Subcutaneous adipose tissue (tissue), 4 donors: ENCODE data around the gene CASKIN1. TPM values are rescaled to one million over a fixed set of nuclear protein-coding genes. Genes with fewer than 3 reads are reported as not detected.

Source experiments
- CTCF ChIP-seq: fragments of 450-650 bp; IDR thresholded peaks from one replicate; pipeline ENCODE4 v1.5.1; 2016; ENCODE audit warnings: low read depth, mild to moderate bottlenecking, control low read depth, antibody characterized with exemption, moderate library complexity
- total RNA-seq, 4 donors: library from RNA; depleted of rRNA; stranded (reverse); fragments of >200 nt; gene quantifications; one replicate each; pipeline ENCODE4 v1.1.0, GENCODE V29; 2016

The CASKIN1 gene
- total RNA-seq, 4 donors from 2014 or later: not detected

GRCh38 chr16:2230376-2230775 lies 34.0 kb upstream of the CASKIN1 start:
- TF ChIP-seq CTCF: no peak

- TF ChIP-seq CTCF: no peak
Measured at GRCh38 chr16:2229632-2230250, 33.3 kb upstream of the CASKIN1 start.

DNA sequence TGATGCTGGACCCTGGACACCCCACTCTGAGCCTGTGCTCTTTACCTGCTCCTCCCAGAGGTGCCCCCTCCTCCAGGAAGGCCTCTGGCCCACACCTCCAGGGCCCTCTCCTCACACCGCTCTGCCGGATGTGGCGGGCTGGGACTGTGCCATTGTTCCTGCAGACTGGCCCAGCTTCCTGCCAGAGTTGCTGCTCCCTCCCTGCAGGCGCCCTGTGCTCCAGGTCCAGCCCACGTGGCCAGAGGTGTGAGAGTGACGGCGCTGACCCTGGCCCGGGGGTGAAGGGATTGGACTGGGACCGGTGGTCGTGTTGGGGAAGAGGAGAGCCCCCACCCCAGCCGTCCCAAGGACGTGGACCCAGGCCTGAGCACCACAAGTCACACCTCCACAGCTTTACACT lies 32.7 kb upstream of the CASKIN1 start:
- TF ChIP-seq CTCF: no peak

DNA sequence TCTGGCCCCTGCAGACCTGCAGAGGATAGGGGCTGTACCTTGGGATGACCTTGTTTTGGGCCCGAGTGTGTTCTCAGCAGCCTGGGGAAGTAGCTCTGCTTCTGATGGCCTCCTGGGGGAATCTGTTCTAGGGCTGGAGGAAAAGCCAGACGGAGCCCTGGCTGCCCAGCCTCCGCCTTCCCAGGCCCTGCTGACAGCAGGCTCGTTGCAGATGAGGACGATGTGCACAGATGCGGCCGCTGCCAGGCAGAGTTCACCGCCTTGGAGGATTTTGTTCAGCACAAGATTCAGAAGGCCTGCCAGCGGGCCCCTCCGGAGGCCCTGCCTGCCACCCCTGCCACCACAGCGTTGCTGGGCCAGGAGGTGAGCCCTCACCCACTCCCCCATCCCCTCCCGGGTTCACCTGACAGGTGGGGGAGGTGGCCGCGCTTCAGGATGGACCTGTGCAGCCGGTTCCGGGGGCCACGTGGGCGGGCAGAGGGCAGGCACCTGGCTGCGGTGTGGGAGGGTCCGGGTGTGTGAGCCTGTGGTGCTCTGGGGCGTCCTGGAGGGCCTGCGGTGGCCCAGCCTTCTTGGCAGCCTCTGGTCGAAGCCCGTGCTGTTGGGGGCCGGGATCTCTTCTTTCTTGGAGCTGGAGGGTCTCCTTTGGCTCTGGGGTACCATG lies 31.9 kb upstream of the CASKIN1 start:
- TF ChIP-seq CTCF: no peak

DNA sequence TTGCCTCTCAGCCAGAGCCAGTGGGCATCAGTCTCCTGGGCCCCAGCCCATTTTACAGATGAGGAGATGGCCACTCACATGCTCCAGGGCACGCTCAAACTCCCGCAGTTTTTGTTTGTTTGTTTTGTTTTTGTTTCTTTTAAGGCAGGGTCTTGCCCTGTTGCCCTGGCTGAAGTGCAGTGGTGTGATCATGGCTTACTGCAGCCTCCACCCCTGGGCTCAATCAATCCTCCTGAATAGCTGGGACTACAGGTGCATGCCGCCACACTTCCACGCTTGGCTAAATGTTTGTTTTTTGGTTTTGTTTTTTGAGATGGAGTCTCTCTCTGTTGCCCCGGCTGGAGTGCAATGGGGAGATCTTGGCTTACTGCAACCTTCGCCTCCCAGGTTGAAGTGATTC lies 30.5 kb upstream of the CASKIN1 start:
- TF ChIP-seq CTCF: no peak

DNA sequence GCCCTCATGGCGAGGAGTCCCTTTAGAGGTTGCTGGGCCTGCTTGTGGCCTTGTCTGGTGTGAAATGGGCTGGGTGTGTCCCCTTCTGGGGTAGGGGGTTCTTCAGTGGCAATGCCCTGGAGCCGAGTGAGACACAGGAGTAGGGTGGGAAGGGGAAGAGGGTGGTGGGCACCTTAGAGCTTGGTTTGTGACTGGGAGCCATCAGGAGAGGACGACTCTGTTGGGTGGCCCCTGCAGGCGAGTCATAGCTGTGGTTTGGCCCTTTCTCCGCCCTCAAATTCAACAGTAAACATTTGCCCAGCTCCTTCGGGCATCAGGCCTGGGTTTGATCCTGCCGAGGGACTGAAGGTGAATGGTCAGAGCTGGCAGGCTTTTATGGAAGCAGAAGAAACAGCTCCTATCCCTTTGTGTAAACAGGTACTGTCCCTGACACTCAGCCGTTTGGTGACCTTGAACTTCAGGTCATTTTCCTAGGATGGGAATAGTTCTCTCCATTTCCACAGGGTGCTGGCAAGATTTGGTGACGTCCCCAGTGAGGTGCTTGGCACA lies 29.9 kb upstream of the CASKIN1 start:
- TF ChIP-seq CTCF: no peak

GRCh38 chr16:2223942-2224486 lies 27.6 kb upstream of the CASKIN1 start:
- TF ChIP-seq CTCF: no peak
